ENCODE measurements around the gene SLAMF7. TPM values are rescaled to one million over a fixed set of nuclear protein-coding genes. Genes with fewer than 3 reads are reported as not detected.

SLAMF7 gene
- total and polyA plus RNA-seq, 3 donors from 2014 or later: 0.68 to 5.1 TPM; not detected in 1

DNA sequence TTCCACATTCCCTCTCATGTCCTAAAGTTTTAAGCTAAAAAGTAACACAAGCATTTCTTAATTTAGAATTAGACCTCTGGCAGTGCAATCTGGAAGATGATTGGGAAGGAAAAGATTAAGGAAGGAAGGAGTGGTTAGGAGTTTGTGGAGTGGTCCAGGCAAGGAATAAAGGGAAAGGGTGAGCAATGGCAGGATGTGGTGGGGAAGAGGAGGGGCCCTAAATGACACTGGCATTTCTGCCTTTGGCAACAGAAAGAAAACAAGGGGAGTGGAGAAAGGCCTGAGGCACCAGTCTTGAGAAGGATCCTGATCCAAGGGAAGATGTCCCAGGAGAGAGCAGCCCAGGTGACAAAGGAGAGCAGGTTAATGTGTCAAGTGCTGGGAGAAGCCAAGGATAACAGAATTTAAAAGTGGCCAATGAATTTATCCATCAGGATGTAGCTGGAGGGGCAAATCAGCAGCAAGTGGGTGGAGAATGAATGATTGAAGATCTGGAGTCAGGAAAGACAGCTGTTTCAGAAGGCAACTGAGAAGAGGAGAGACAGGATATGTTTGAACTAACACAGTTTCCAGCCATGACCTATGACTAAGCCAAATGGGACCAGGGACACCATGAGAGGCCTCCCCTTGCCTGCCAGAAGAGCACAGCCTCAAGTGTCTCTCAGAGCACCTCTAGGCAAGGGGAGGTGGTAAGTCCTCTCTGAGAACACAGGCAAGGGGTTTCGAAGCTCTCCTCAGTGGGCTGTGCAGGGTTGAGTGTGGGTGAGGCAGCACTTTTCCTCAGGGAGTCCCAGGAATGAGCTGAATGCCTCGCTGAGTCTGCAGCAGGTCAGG, 36.1 kb downstream of the SLAMF7 start:
- H3K27ac ChIP-seq: no peak overlapping the region
- H3K4me1 ChIP-seq: no peaks in the 10 kb centered on the region
- no peaks in the 10 kb centered on the region for H3K9me3 ChIP-seq
- no peak for TF ChIP-seq POLR2A (IDR thresholded peaks at IDR 0.05)
- TF ChIP-seq, protein P1, sequence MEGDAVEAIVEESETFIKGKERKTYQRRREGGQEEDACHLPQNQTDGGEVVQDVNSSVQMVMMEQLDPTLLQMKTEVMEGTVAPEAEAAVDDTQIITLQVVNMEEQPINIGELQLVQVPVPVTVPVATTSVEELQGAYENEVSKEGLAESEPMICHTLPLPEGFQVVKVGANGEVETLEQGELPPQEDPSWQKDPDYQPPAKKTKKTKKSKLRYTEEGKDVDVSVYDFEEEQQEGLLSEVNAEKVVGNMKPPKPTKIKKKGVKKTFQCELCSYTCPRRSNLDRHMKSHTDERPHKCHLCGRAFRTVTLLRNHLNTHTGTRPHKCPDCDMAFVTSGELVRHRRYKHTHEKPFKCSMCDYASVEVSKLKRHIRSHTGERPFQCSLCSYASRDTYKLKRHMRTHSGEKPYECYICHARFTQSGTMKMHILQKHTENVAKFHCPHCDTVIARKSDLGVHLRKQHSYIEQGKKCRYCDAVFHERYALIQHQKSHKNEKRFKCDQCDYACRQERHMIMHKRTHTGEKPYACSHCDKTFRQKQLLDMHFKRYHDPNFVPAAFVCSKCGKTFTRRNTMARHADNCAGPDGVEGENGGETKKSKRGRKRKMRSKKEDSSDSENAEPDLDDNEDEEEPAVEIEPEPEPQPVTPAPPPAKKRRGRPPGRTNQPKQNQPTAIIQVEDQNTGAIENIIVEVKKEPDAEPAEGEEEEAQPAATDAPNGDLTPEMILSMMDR (IDR thresholded peaks at IDR 0.05): no peak
- no peak for DNase-seq
- no peaks in the 10 kb centered on the region for H3K27me3 ChIP-seq
- intact Hi-C loops (cut with DNase I; ENCODE audit: low total_unique reads): no loop called here
- no peak overlapping the region for H3K4me3 ChIP-seq
- 50 to 73% methylated on average over 2 of the region's 2 CpGs for WGBS, 2 donors
- no peaks in the 10 kb centered on the region for H3K36me3 ChIP-seq (ENCODE audit: low read depth, missing control alignments)

DNA sequence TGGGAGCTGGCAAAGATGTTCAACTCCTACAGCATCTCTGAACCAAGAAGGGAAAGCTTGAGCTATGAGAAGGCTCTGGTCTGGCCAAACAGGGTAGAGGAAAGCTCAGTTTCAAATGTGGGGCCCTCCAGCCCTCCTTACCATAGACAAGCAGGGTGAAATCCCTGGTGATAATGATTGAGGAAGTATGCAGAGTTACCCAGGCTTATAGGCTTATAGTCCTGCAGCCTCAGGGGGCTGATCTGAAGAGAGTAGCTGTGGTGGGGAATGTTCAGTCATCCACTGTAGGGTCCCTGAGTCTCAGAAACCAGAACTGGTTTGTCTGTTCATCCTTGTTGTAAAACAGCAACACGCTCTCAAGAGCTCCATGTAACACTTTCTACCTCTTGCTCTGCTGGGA, 37.1 kb downstream of the SLAMF7 start:
- intact Hi-C loops (cut with DNase I; ENCODE audit: low total_unique reads): no loop called here
- H3K9me3 ChIP-seq: no peaks in the 10 kb centered on the region
- TF ChIP-seq, protein P1 (IDR thresholded peaks at IDR 0.05): no peak
- no peak for TF ChIP-seq POLR2A (IDR thresholded peaks at IDR 0.05)
- 100% methylated on average over 1 of the region's 1 CpG for WGBS, 2 donors
- H3K4me3 ChIP-seq: no peak overlapping the region
- H3K27ac ChIP-seq: no peak overlapping the region
- DNase-seq: no peak
- H3K4me1 ChIP-seq: no peaks in the 10 kb centered on the region
- H3K27me3 ChIP-seq: no peaks in the 10 kb centered on the region
- H3K36me3 ChIP-seq (ENCODE audit: low read depth, missing control alignments): no peaks in the 10 kb centered on the region

DNA sequence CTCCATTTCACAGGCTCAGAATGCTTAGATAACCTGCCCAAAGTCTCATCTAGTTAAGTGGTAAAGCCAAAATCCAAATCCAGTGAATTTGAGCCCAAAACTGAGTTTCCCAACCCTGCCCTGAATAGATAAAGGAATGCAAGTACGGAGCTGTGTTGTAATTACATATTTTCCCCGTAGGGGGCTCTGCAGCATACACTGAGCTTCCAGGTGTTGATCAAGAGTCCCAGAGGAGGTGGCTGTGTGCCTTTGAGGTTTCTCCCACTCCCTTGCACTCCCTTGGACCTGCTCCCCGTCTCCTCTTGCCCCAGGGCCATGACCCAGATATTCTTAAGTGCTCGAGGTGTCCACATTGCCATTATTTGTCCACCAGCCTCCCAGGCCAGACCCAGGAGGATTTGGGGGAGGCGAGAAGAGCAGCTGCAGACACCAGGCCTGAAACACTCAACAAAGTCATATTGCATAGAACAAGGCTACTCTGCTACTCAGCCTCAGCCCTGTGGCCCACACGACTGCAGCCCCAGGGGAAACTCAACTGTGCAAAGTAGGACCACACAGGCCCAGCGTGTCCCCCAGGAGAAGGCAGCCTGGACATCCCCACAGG, 38.5 kb downstream of the SLAMF7 start:
- 62 to 71% methylated on average over 7 of the region's 7 CpGs for WGBS, 2 donors
- TF ChIP-seq, protein P1 (IDR thresholded peaks at IDR 0.05): peak in 2 of 3 experiments; percentile 23 to 47
- TF ChIP-seq POLR2A (IDR thresholded peaks at IDR 0.05): no peak
- no peaks in the 10 kb centered on the region for H3K9me3 ChIP-seq
- no peak overlapping the region for H3K4me3 ChIP-seq
- no peak overlapping the region for H3K27ac ChIP-seq
- DNase-seq: peak; percentile 59
- intact Hi-C loops (cut with DNase I; ENCODE audit: low total_unique reads): no loop called here
- H3K27me3 ChIP-seq: no peaks in the 10 kb centered on the region
- no peaks in the 10 kb centered on the region for H3K4me1 ChIP-seq
- no peaks in the 10 kb centered on the region for H3K36me3 ChIP-seq (ENCODE audit: low read depth, missing control alignments)

DNA sequence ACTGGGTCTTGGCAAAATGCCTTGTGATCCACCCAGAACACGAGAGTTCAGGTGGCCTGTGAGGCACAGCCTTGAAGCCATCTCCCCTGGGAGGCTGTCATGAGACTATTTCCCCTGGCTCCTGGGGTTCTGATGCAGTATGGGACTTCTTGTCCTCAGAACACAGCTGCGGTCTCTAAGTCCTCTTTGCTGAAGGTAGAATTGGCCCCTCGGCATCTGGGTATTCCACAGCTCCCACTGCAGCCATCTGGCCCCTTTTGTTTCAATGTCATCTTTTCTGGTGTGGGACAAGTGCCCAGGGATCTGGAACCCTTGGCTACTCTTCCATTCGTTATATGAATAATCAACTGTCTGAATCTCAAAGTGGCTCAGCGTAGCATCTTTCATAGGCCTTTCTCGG, 39.9 kb downstream of the SLAMF7 start:
- Histone ChIP-seq H3K27ac (no peak overlapping the region), H3K27me3 (no peaks in the 10 kb centered on the region), H3K9me3 (no peaks in the 10 kb centered on the region), H3K4me3 (no peak overlapping the region), H3K4me1 (no peaks in the 10 kb centered on the region), H3K36me3 (ENCODE audit: low read depth, missing control alignments) (no peaks in the 10 kb centered on the region)
- no peak for DNase-seq
- 76 to 93% methylated on average over 6 of the region's 6 CpGs for WGBS, 2 donors
- intact Hi-C loops (cut with DNase I; ENCODE audit: low total_unique reads): no loop called here
- TF ChIP-seq, protein P1 (IDR thresholded peaks at IDR 0.05): no peak
- TF ChIP-seq POLR2A (IDR thresholded peaks at IDR 0.05): no peak
